DMS53 (cell line): ENCODE measurements around the gene GNRHR.
A peak's percentile ranks its signal among the peaks of the same experiment; 100 is the strongest.

ENCODE experiments used
- DNase-seq: peaks from one replicate; lab custom pipeline; 2025; lab: John Stamatoyannopoulos, UW

The GNRHR gene

DNA sequence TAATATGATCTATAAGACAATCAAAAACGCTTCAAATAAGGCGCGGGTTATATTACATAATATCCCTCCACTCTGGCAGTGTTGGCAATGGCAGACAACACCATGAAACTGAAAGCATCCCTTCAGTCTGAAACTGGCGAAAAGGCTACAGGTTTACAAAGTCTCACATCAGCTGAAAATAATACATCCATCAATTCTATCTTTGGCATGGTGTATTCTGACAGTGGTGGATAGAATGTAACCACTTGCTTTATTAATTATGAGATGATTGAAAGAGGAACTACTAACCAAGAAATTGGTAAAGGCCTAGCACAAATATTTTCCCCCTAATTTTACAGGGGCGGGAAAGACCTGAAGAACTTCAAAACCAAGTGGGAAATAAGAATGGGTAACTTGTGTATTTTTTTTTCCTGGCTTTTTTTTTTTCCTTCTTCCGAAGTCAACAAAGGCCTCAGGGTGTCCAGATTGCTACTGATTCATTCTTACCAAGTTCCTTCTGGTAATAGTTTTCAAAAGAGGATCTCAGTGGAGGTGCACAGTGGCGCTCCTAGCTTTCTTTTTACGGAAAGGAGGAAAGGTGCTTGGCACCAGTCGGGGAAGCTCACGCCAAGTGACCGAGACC lies 54.0 kb downstream of the GNRHR start:
- peak; percentile 31 for DNase-seq

DNA sequence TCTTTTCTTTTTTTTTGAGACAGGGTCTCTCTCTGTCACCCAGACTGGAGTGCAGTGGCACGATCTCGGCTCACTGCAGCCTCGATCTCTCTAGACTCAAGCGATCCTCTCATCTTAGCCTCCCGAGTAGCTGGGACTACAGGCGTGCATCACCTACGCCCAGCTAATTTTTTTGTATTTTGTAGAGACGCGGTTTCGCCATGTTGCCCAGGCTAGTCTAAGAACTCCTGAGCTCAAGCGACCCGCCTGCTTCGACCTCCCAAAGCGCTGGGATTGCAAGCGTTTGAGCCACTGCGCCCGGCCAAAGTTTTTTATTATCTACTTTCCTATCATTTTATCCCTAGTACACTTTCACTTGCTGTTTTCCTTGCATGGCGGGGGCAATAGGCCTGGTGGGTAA lies 54.6 kb downstream of the GNRHR start:
- DNase-seq = no peak

DNA sequence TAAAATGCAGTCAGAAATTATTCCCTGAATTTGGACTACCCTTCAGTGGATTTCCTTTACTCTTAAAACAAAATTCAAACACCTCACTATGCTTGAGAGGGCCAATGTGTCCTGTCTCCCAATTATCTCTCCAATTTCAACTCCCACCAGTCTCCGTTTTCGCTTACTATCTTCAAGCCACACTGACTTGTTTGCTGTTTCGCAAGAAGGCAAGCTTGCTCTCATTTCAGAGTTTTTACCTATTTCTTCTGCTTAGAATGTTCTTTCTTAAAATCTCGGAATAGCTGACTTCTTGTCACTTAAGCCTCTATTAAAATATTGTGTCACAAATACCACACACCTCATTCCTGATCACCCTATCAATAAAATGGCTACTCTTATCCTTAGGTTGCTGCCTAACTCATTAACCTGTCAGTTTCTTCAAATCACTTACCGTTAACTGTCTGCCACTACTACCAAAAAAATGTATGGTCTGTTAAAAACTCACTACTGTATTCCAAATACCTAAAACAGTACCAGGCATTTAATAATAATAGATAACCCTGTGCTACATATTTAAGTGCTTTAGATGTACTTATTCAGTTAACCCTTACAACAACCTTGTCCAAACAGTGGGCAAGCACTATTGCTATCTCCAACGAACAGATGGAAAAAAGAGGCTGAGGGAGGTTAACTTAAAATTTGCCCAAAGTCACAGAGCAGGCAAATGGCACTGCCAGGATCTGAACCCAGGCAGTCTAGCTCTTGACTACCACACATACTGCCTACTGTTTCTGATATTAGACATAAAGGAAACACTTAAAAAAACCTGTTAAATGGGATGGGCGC lies 56.1 kb downstream of the GNRHR start:
- DNase-seq = no peak

DNA sequence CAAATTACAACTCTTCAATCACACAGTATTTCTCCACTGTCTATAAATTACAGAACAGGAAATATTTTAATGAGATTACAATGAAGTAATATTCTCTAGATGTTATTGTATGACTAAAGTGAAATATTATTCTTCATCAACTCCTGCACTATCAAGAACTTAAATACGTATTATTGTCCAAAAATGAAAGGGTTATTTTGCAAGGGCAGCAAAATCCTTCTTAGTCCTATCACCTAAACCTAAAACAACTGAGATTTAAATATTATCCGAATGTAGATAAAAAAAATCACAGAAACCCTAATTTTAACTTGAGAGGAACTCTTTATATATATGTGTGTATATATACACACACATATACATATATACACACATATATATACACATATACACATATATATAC lies 58.1 kb downstream of the GNRHR start:
- no peak for DNase-seq

DNA sequence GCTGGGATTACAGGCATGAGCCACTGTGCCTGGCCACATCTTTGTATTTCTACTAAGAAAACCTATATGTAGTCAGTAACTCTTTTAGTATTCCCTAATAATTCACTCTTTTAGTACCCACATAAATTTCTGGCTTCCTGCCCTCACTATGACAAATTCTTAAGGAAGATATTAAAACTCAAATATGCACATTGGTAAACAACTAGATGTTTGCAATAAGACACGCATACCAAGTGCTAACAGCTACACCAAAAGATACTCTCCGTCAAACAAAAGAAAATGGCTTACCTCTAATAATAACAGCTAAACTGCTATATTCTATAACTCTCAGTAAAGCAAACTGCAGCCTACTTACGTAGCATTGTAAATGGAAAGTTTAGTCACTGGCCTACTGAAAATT lies 59.5 kb downstream of the GNRHR start:
- no peak for DNase-seq

DNA sequence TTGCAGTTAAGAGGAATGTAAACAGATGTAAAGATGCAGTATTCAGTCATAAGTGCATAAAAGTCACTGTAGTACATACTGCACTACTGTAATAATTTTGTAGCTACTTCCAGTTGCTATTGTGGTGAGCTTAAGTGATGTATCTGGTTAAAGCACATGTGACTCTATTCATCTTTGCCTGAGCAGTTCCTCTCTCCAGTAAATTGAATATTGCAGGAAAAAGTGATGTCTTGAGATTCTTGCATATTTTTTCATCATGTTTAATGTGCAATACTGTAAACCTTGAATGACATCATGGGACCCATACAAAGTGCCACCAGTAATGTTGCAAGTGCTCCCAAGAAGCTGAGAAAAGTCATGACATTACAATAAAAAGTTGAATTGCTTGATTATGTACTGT lies 62.9 kb downstream of the GNRHR start:
- no peak for DNase-seq
